A673 (cell line): ENCODE results near the gene CD9. TPM values are rescaled to one million over a fixed set of nuclear protein-coding genes. Genes with fewer than 3 reads are reported as not detected.

Experiments used
- BruUV-seq: library from RNA; stranded (reverse); fragments of 400-500 nt; replicated peaks from 2 replicates; lab custom pipeline; 2021; lab: Mats Ljungman, UMichigan
- CTCF ChIA-PET: fragments of 300-600 bp; sonication (Branson Sonifier 250); formaldehyde crosslinking; loops from one replicate; lab custom pipeline; 2022; ENCODE audit warnings: antibody characterized with exemption; lab: Charles Lee
- POLR2A ChIA-PET: fragments of 300-600 bp; sonication (Branson Sonifier 250); formaldehyde crosslinking; loops from one replicate; lab custom pipeline; 2022; ENCODE audit warnings: antibody characterized with exemption; ENCODE audit not compliant: low non-redundant PET; lab: Charles Lee
- DNase-seq: peaks from one replicate; pipeline ENCODE4 v3.0.0-alpha.2; 2015; ENCODE audit warnings: low spot score
- H3K27ac ChIP-seq: fragments of 200-600 bp; sonication (generic); 2 replicates; pipeline ENCODE4 v1.5.1; 2016; ENCODE audit warnings: mixed run types, low read depth, mild to moderate bottlenecking, mixed read lengths, antibody characterized with exemption, low read length; ENCODE audit not compliant: poor library complexity, severe bottlenecking
- H3K27me3 ChIP-seq: fragments of 200-600 bp; sonication (generic); replicated peaks from 2 replicates; pipeline ENCODE4 v1.6.1; 2017; ENCODE audit warnings: mixed run types, low read depth, mild to moderate bottlenecking, mixed read lengths, antibody characterized with exemption, low read length; ENCODE audit not compliant: insufficient read depth, poor library complexity
- H3K36me3 ChIP-seq: fragments of 200-600 bp; sonication (generic); 2 replicates; pipeline ENCODE4 v1.6.1; 2016; ENCODE audit warnings: mixed run types, mild to moderate bottlenecking, mixed read lengths, antibody characterized with exemption, low read length; ENCODE audit not compliant: insufficient read depth, poor library complexity, severe bottlenecking
- H3K4me1 ChIP-seq: fragments of 200-600 bp; sonication (generic); 2 replicates; pipeline ENCODE4 v1.6.1; 2017; ENCODE audit warnings: mixed run types, mild to moderate bottlenecking, mixed read lengths, antibody characterized with exemption, low read length; ENCODE audit not compliant: insufficient read depth, poor library complexity, severe bottlenecking
- H3K4me3 ChIP-seq: fragments of 200-600 bp; sonication (generic); 2 replicates; pipeline ENCODE4 v1.5.1; 2016; ENCODE audit warnings: low read depth, mixed run types, mild to moderate bottlenecking, mixed read lengths, low read length; ENCODE audit not compliant: poor library complexity, severe bottlenecking
- H3K9me3 ChIP-seq: fragments of 200-600 bp; sonication (generic); 2 replicates; pipeline ENCODE4 v1.6.1; 2016; ENCODE audit warnings: mixed run types, low read depth, mild to moderate bottlenecking, mixed read lengths, antibody characterized with exemption, low read length; ENCODE audit not compliant: poor library complexity, severe bottlenecking
- CTCF ChIP-seq: fragments of 300-800, 200-600 bp; sonication (generic); conservative IDR thresholded peaks from 2 replicates; pipeline ENCODE4 v1.5.1; 2017; ENCODE audit warnings: low read depth, mild to moderate bottlenecking, antibody characterized with exemption, low read length, moderate library complexity, mixed read lengths
- EZH2 ChIP-seq: fragments of 200-600 bp; sonication (generic); IDR thresholded peaks from 2 replicates; pipeline ENCODE4 v1.6.1; 2017; ENCODE audit warnings: borderline replicate concordance, low read depth, mild to moderate bottlenecking, mixed read lengths, antibody characterized with exemption, low read length; ENCODE audit not compliant: poor library complexity, severe bottlenecking
- intact Hi-C: fragments of 100-400 bp; cut with micrococcal nuclease; formaldehyde crosslinking; loops from one replicate; pipeline ENCODE4 v1.10.0; 2022; ENCODE audit not compliant: unreplicated experiment
- total RNA-seq: library from RNA; stranded (reverse); gene quantifications from 2 replicates; pipeline ENCODE4 v1.2.3, GENCODE V29; 2021

Gene CD9
- total RNA-seq, 1 experiment from 2014 or later, result 2.8 TPM

GRCh38 chr12:6223545-6223944, 23.3 kb downstream of the CD9 start:
- intact Hi-C loops, result no loop called here
- no peaks in the 10 kb centered on the region for H3K4me1 ChIP-seq
- BruUV-seq, result no TSS peak
- no peaks in the 10 kb centered on the region for H3K27me3 ChIP-seq
- H3K4me3 ChIP-seq, result no peak overlapping the region
- no peaks in the 10 kb centered on the region for H3K36me3 ChIP-seq
- CTCF ChIA-PET, result interaction anchor here (1.4 kb wide), 1 partner anchor 28 kb away, joined by 6 read pairs; no protein-coding TSS in a partner anchor
- POLR2A ChIA-PET, result no interaction called here
- no peak for DNase-seq
- no peaks in the 10 kb centered on the region for H3K9me3 ChIP-seq
- H3K27ac ChIP-seq, result no peak overlapping the region
- TF ChIP-seq CTCF, result no peak
- no peak for TF ChIP-seq EZH2

- BruUV-seq, result no TSS peak
- ChIA-PET POLR2A (no interaction called here), CTCF (no interaction called here)
- Histone ChIP-seq H3K36me3 (no peaks in the 10 kb centered on the region), H3K4me3 (no peak overlapping the region), H3K27ac (no peak overlapping the region), H3K9me3 (no peaks in the 10 kb centered on the region), H3K27me3 (no peaks in the 10 kb centered on the region), H3K4me1 (no peaks in the 10 kb centered on the region)
- DNase-seq, result no peak
- intact Hi-C loops, result no loop called here
- no peak for TF ChIP-seq CTCF
- no peak for TF ChIP-seq EZH2
Measured at GRCh38 chr12:6224550-6224949, 24.4 kb downstream of the CD9 start.

- Histone ChIP-seq H3K27me3 (no peaks in the 10 kb centered on the region), H3K36me3 (no peaks in the 10 kb centered on the region), H3K27ac (no peak overlapping the region), H3K4me3 (no peak overlapping the region), H3K4me1 (no peaks in the 10 kb centered on the region), H3K9me3 (no peaks in the 10 kb centered on the region)
- TF ChIP-seq EZH2 (no peak), CTCF (no peak)
- no peak for DNase-seq
- ChIA-PET CTCF (no interaction called here), POLR2A (no interaction called here)
- no TSS peak for BruUV-seq
- intact Hi-C loops, result no loop called here
Measured at GRCh38 chr12:6225630-6226001, 25.4 kb downstream of the CD9 start.
